Measurements from ENCODE around the gene FFAR2. TPM values are rescaled to one million over a fixed set of nuclear protein-coding genes. Genes with fewer than 3 reads are reported as not detected.

FFAR2 gene
- not detected in 2 replicates for total RNA-seq

DNA sequence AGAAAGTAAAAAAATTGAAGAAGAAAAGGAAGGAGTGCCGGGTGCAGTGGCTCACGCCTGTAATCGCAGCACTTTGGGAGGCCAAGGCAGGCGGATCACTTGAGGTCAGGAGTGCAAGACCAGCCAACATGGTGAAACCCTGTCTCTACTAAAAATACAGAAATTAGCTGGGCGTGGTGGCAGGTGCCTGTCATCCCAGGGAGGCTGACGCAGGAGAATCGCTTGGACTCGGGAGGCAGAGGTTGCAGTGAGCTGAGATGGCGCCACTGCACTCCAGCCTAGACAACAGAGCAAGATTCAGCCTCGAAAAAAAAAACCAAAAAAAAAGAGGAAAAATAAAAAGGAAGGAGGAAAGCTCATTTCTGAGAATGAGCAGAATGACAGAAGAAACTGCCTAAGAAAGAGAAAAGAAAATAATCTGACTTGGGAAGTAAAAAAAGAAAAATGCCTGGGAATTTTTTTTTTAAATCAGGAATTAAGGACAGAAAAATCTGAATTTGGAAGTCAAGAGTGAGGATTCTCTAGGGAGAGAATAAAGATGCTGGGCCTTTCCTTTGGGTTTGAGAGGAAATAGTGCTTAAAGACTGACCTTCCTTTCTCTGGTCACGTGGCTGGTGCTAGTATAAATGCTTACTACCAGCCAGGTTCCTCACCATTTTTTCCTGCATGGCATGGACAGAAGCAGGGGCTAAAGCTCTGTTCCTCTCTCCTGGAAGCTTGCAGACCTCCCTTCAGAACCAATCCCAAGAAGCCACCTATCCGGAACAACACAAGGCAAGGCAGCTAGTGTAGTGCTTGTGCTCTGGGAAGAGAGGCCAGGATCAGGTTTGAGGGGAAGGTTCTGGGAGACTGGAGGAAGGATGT, at the start of gene FFAR2:
Gene FFAR2, plus strand, starts transcription at position 652 of the 864 bp plus-strand sequence. CDS start 1,458 bp downstream, outside the sequence.

DNA sequence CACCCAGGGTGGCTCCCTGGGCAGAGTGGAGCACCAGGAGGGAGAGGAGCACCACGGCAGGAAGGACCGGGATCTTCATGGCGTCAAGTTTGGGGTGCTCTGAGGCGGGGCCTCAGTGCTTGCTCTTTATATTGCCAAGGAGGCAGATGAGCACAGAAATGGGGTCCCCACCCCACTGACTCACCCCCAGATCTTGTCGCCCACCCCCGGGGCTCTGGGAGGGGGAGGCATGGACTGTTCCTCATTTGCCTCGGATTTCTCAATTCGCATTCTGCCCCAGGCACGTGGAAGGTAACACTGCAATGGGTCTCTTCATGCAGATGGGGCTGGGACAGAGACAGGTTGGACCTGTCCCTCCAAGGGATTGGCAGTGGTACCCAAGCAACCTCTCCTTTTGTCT, 42.3 kb downstream of the FFAR2 start, which contains the start of gene KRTDAP:
Gene KRTDAP, minus strand, starts transcription at position 101 of the 400 bp plus-strand sequence. Its CDS starts 22 bp downstream, at position 79.

Small RNA genes lying within 50 kb of the gene (small RNA-seq; reads per million reads assigned to genes)
- not detected for gene RN7SL491P

Other genes with a start within 250 kb of the FFAR2 start
- not detected in 2 replicates for gene FAM187B, start 219.5 kb upstream of the FFAR2 start, total RNA-seq
- gene LSR, start 199.3 kb upstream of the FFAR2 start, total RNA-seq = 53.0 and 62.4 TPM in 2 replicates
- gene USF2, start 179.3 kb upstream of the FFAR2 start, total RNA-seq = 64.8 and 71.2 TPM in 2 replicates
- gene HAMP, start 165.7 kb upstream of the FFAR2 start, total RNA-seq = under 0.01 and 0.11 TPM in 2 replicates
- under 0.01 TPM in 1 of 2 replicates, not detected in the other for gene MAG, start 156.1 kb upstream of the FFAR2 start, total RNA-seq
- 0.11 and 1.6 TPM in 2 replicates for gene CD22, start 119.1 kb upstream of the FFAR2 start, total RNA-seq
- gene FFAR1, start 100.4 kb upstream of the FFAR2 start, total RNA-seq = not detected in 2 replicates
- gene FFAR3, start 89.8 kb upstream of the FFAR2 start, total RNA-seq = not detected in 2 replicates
- gene GPR42, start 77.2 kb upstream of the FFAR2 start, total RNA-seq = not detected in 2 replicates
- gene KRTDAP, start 42.2 kb downstream of the FFAR2 start, total RNA-seq = not detected in 2 replicates
- 19.2 and 24.3 TPM in 2 replicates for gene DMKN, start 65.4 kb downstream of the FFAR2 start, total RNA-seq
- gene SBSN, start 80.1 kb downstream of the FFAR2 start, total RNA-seq = not detected in 2 replicates
- not detected in 2 replicates for gene GAPDHS, start 85.2 kb downstream of the FFAR2 start, total RNA-seq
- gene TMEM147, start 97.4 kb downstream of the FFAR2 start, total RNA-seq = 83.2 and 109 TPM in 2 replicates
- not detected in 2 replicates for gene ATP4A, start 115.4 kb downstream of the FFAR2 start, total RNA-seq
- gene PMIS2, start 137.9 kb downstream of the FFAR2 start, total RNA-seq = not detected in 2 replicates
- 8.4 and 9.0 TPM in 2 replicates for gene HAUS5, start 164.5 kb downstream of the FFAR2 start, total RNA-seq
- 49.5 and 79.6 TPM in 2 replicates for gene RBM42, start 180.8 kb downstream of the FFAR2 start, total RNA-seq
- 0.79 TPM in 1 of 2 replicates, not detected in the other for gene ETV2, start 193.5 kb downstream of the FFAR2 start, total RNA-seq
- 268 and 559 TPM in 2 replicates for gene COX6B1, start 200.1 kb downstream of the FFAR2 start, total RNA-seq
- 0.39 TPM in 1 of 2 replicates, not detected in the other for gene UPK1A, start 218.3 kb downstream of the FFAR2 start, total RNA-seq

All from placental epithelial cell (primary cell).